ENCODE data around the gene OR4X1.
"Not testable (repeated sequence)": the region's sequence is repeated elsewhere in the genome, so short reads cannot be mapped to it uniquely, and the experiment has no call there.

OR4X1 gene

GRCh38 chr11:48263423-48263911 is at the start of gene OR4X1:
OR4X1 (plus strand) TSS chr11:48263861; CDS start chr11:48263861, 0 bp downstream.
- Histone ChIP-seq H3K27me3 (ENCODE audit: insufficient read depth, low read depth, severe bottlenecking) (peaks cover 36% of the 10 kb centered on the region), H3K4me3 (ENCODE audit: low read depth, low read length) (no peak within 1 kb of the TSS), H3K9me3 (ENCODE audit: severe bottlenecking) (no peaks in the 10 kb centered on the region), H3K36me3 (no peaks in the 10 kb centered on the region), H3K27ac (no peak within 1 kb of the TSS)
- DNase-seq: no peak
- TF ChIP-seq, protein P1, sequence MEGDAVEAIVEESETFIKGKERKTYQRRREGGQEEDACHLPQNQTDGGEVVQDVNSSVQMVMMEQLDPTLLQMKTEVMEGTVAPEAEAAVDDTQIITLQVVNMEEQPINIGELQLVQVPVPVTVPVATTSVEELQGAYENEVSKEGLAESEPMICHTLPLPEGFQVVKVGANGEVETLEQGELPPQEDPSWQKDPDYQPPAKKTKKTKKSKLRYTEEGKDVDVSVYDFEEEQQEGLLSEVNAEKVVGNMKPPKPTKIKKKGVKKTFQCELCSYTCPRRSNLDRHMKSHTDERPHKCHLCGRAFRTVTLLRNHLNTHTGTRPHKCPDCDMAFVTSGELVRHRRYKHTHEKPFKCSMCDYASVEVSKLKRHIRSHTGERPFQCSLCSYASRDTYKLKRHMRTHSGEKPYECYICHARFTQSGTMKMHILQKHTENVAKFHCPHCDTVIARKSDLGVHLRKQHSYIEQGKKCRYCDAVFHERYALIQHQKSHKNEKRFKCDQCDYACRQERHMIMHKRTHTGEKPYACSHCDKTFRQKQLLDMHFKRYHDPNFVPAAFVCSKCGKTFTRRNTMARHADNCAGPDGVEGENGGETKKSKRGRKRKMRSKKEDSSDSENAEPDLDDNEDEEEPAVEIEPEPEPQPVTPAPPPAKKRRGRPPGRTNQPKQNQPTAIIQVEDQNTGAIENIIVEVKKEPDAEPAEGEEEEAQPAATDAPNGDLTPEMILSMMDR (IDR thresholded peaks at IDR 0.05; ENCODE audit: low read depth, low read length): no peak

GRCh38 chr11:48216510-48216909 is 47.2 kb upstream of the OR4X1 start, which contains the start of gene OR4B1:
OR4B1 (plus strand) TSS chr11:48216810; CDS start chr11:48216810, 0 bp downstream.
- no peak for DNase-seq
- Histone ChIP-seq H3K9me3 (ENCODE audit: severe bottlenecking) (no peaks in the 10 kb centered on the region), H3K27me3 (ENCODE audit: insufficient read depth, low read depth, severe bottlenecking) (peaks cover 63% of the 10 kb centered on the region), H3K36me3 (no peaks in the 10 kb centered on the region), H3K4me3 (ENCODE audit: low read depth, low read length) (no peak within 1 kb of the TSS), H3K27ac (no peak within 1 kb of the TSS)
- TF ChIP-seq, protein P1 (IDR thresholded peaks at IDR 0.05; ENCODE audit: low read depth, low read length): no peak

GRCh38 chr11:48228761-48229160 is 34.9 kb upstream of the OR4X1 start:
- TF ChIP-seq, protein P1 (IDR thresholded peaks at IDR 0.05; ENCODE audit: low read depth, low read length): no peak
- Histone ChIP-seq H3K36me3 (no peaks in the 10 kb centered on the region), H3K27me3 (ENCODE audit: insufficient read depth, low read depth, severe bottlenecking) (peaks cover 42% of the 10 kb centered on the region), H3K27ac (no peak overlapping the region), H3K4me3 (ENCODE audit: low read depth, low read length) (no peak overlapping the region), H3K9me3 (ENCODE audit: severe bottlenecking) (peaks cover 7% of the 10 kb centered on the region)
- DNase-seq: no peak

DNA sequence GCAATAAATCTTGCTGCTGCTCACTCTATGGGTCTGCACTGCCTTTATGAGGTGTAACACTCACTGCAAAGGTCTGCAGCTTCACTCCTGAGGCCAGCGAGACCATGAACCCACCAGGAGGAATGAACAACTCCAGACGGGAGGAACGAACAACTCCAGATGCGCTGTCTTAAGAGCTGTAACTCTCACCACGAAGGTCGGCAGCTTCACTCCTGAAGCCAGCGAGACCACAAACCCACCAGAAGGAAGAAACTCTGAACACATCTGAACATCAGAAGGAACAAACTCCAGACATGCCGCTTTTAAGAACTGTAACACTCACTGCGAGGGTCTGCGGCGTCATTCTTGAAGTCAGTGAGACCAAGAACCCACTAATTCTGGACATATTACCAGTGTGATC is 33.6 kb upstream of the OR4X1 start:
- H3K36me3 ChIP-seq; H3K27ac ChIP-seq; H3K4me3 ChIP-seq (ENCODE audit: low read depth, low read length); H3K9me3 ChIP-seq (ENCODE audit: severe bottlenecking); DNase-seq: not testable (repeated sequence)
- H3K27me3 ChIP-seq (ENCODE audit: insufficient read depth, low read depth, severe bottlenecking): peaks cover 34% of the 10 kb centered on the region

DNA sequence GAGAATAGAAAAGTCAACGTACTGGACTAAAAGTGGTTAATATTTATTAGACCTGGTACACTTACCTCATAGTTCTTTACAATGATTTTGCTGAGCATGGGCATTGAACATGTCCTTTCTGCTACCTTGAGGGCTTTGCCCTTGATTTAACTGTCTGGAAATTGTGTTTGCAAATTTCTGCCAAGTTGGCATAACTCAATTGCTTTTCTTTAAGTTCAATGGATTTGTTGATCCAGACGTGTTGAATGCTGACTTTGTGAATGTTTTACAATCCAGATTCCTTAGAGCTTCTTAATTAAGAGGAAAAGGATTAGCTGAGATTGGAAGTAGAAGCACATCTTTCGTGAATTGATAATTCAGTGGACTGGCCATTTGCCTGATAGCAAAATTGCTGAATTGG is 25.9 kb upstream of the OR4X1 start:
- TF ChIP-seq, protein P1 (IDR thresholded peaks at IDR 0.05; ENCODE audit: low read depth, low read length): no peak
- no peak for DNase-seq

DNA sequence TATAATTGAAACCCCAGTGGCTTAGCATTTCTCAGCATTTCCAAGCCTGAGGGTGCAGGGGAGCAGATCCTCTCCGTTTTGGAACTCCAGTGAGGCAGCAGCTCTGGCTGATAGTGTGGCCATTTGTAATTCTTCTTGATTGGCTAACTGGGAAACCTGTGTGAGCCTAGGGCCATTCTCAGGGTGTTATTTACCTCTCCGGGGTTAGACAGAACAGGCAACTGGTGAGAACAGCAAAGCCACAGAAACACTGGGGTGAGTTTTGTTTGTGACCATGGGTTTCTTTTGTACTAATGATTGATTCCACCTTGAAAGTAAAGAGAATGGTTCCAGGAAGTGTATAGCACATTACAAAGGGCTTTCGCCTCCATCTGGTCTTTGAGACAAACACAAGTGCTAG is 21.2 kb upstream of the OR4X1 start:
- H3K27ac ChIP-seq: no peak overlapping the region
- H3K27me3 ChIP-seq (ENCODE audit: insufficient read depth, low read depth, severe bottlenecking): peaks cover 43% of the 10 kb centered on the region
- no peaks in the 10 kb centered on the region for H3K36me3 ChIP-seq
- no peaks in the 10 kb centered on the region for H3K9me3 ChIP-seq (ENCODE audit: severe bottlenecking)
- no peak overlapping the region for H3K4me3 ChIP-seq (ENCODE audit: low read depth, low read length)
- no peak for DNase-seq
- TF ChIP-seq, protein P1 (IDR thresholded peaks at IDR 0.05; ENCODE audit: low read depth, low read length): no peak

More for the DNA sequence above, 25.9 kb upstream of the OR4X1 start:
- H3K9me3 ChIP-seq (ENCODE audit: severe bottlenecking): no peaks in the 10 kb centered on the region
- H3K27me3 ChIP-seq (ENCODE audit: insufficient read depth, low read depth, severe bottlenecking): peaks cover 42% of the 10 kb centered on the region
- no peak overlapping the region for H3K27ac ChIP-seq
- no peak overlapping the region for H3K4me3 ChIP-seq (ENCODE audit: low read depth, low read length)
- H3K36me3 ChIP-seq: no peaks in the 10 kb centered on the region

All from WERI-Rb-1 (cell line).